ENCODE measurements around the gene UNC80.

DNA sequence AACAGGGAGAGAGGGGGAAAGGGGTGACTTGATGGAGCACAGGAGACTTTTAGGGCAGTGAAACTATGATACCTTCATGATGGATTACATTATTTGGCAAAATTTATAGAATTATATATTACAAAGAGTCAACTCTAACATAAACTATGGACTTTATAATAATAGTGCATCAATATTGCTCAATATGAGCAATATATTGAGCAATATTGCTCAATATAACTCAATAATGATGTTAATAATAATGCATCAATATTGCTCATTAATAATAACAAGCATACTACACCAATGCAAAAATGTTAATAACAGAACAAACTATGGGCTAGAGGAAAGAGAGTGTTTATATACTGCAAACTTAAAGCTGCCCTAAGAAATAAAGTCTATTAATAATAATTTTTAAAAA is 3.1 kb upstream of the UNC80 start:
- TF ChIP-seq, protein P1, sequence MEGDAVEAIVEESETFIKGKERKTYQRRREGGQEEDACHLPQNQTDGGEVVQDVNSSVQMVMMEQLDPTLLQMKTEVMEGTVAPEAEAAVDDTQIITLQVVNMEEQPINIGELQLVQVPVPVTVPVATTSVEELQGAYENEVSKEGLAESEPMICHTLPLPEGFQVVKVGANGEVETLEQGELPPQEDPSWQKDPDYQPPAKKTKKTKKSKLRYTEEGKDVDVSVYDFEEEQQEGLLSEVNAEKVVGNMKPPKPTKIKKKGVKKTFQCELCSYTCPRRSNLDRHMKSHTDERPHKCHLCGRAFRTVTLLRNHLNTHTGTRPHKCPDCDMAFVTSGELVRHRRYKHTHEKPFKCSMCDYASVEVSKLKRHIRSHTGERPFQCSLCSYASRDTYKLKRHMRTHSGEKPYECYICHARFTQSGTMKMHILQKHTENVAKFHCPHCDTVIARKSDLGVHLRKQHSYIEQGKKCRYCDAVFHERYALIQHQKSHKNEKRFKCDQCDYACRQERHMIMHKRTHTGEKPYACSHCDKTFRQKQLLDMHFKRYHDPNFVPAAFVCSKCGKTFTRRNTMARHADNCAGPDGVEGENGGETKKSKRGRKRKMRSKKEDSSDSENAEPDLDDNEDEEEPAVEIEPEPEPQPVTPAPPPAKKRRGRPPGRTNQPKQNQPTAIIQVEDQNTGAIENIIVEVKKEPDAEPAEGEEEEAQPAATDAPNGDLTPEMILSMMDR (IDR thresholded peaks at IDR 0.05) = no peak
- TF ChIP-seq POLR2A (IDR thresholded peaks at IDR 0.05) = no peak
